H1 (cell line): ENCODE results near the gene MRPL19. TPM values are rescaled to one million over a fixed set of nuclear protein-coding genes. Genes with fewer than 3 reads are reported as not detected.
A peak's percentile ranks its signal among the peaks of the same experiment; 100 is the strongest.

ENCODE experiments used
- CTCF ChIA-PET: fragments of 300-600 bp; sonication (Branson Sonifier 250); formaldehyde crosslinking; loops from one replicate; lab custom pipeline; 2021; ENCODE audit not compliant: partially characterized antibody; lab: Charles Lee
- POLR2A ChIA-PET: fragments of 300-600 bp; sonication (Branson Sonifier 250); formaldehyde crosslinking; loops from one replicate; lab custom pipeline; 2021; ENCODE audit warnings: inconsistent platforms; ENCODE audit not compliant: partially characterized antibody; lab: Charles Lee
- DNase-seq, 2 experiments: peaks; one replicate each; pipeline versions ENCODE4 v3.0.0 to v3.0.0-alpha.2; 2010 to 2022; ENCODE audit warnings: low spot score in 2 of 2, low read depth in 1 of 2, mixed read lengths in 1 of 2
- FAIRE-seq: peaks from 2 replicates; lab custom pipeline; 2011; peaks lifted over from hg19 to GRCh38; lab: Jason Lieb, UNC
- H2AFZ ChIP-seq: 2 replicates; pipeline ENCODE4 v1.8.1; 2012; ENCODE audit warnings: low read length, inconsistent platforms
- H2AK5ac ChIP-seq: 2 replicates; pipeline ENCODE4 v1.6.1; 2013; ENCODE audit warnings: low read depth, low read length
- H2BK120ac ChIP-seq: replicated peaks from 2 replicates; pipeline ENCODE3; 2013; ENCODE audit warnings: low read depth, low read length, inconsistent platforms
- H2BK12ac ChIP-seq: 2 replicates; pipeline ENCODE4 v1.6.1; 2013; ENCODE audit warnings: low read depth, low read length
- H2BK15ac ChIP-seq: 2 replicates; pipeline ENCODE4 v1.6.1; 2013; ENCODE audit warnings: low read length
- H2BK20ac ChIP-seq: 2 replicates; pipeline ENCODE4 v1.6.1; 2013; ENCODE audit warnings: low read length
- H2BK5ac ChIP-seq: 2 replicates; pipeline ENCODE4 v1.6.1; 2013; ENCODE audit warnings: low read depth, low read length
- H3K14ac ChIP-seq: 2 replicates; pipeline ENCODE4 v1.6.1; 2013; ENCODE audit warnings: inconsistent platforms; ENCODE audit not compliant: insufficient read length
- H3K18ac ChIP-seq: 2 replicates; pipeline ENCODE4 v1.6.1; 2013; ENCODE audit warnings: low read length; ENCODE audit errors: extremely low read depth
- H3K23ac ChIP-seq: 2 replicates; pipeline ENCODE4 v1.6.1; 2013; ENCODE audit warnings: inconsistent platforms; ENCODE audit not compliant: insufficient read length
- H3K23me2 ChIP-seq: 2 replicates; pipeline ENCODE4 v1.6.1; 2013; ENCODE audit warnings: low read depth, low read length
- H3K27ac ChIP-seq: 2 replicates; pipeline ENCODE4 v1.6.1; 2011; ENCODE audit warnings: low read depth, low read length, inconsistent platforms
- H3K27me3 ChIP-seq, 4 experiments: replicated peaks in 1 of 4; 1 replicate in 1 of 4; 2 replicates in 3 of 4; pipeline versions ENCODE4 v1.6.1 to v1.8.1; 2011 to 2013; ENCODE audit warnings: low read length in 3 of 4, mild to moderate bottlenecking in 3 of 4, inconsistent platforms in 2 of 4, mixed read lengths in 2 of 4, moderate library complexity in 1 of 4; ENCODE audit not compliant: control insufficient read depth in 3 of 4, insufficient read depth in 3 of 4; ENCODE audit errors: extremely low read depth in 1 of 4
- H3K36me3 ChIP-seq, 4 experiments: 2 replicates each; pipeline versions ENCODE4 v1.6.1 to v1.8.1; 2011 to 2013; ENCODE audit warnings: mild to moderate bottlenecking in 4 of 4, low read length in 3 of 4, moderate library complexity in 2 of 4, control low read depth in 1 of 4, inconsistent platforms in 1 of 4; ENCODE audit not compliant: insufficient read depth in 4 of 4, control insufficient read depth in 2 of 4
- H3K4ac ChIP-seq: replicated peaks from 2 replicates; pipeline ENCODE3; 2013; ENCODE audit warnings: low read length, low read depth, mixed read lengths, inconsistent platforms; ENCODE audit not compliant: insufficient read length
- H3K4me1 ChIP-seq, 4 experiments: replicated peaks in 1 of 4; 1 replicate in 1 of 4; 2 replicates in 3 of 4; pipeline versions ENCODE4 v1.6.1 to v1.8.1; 2011 to 2013; ENCODE audit warnings: low read length in 3 of 4, inconsistent platforms in 2 of 4, mixed read lengths in 1 of 4; ENCODE audit not compliant: insufficient read depth in 4 of 4, control insufficient read depth in 3 of 4
- H3K4me2 ChIP-seq, 2 experiments: 2 replicates each; pipeline versions ENCODE4 v1.6.1 to v1.8.1; 2011 to 2013; ENCODE audit warnings: low read depth in 2 of 2, low read length in 2 of 2, control low read depth in 1 of 2, inconsistent platforms in 1 of 2, mild to moderate bottlenecking in 1 of 2; ENCODE audit not compliant: insufficient read depth in 1 of 2
- H3K4me3 ChIP-seq, 4 experiments: fragments of 200-600, 300-600 bp in 1 of 4; sonication (generic), shearing (Covaris generic), sonication (Bioruptor Twin) in 1 of 4; 2 replicates each; pipeline versions ENCODE4 v1.5.1 to v1.8.1; 2011 to 2016; ENCODE audit warnings: low read length in 4 of 4, low read depth in 3 of 4, control low read depth in 2 of 4, inconsistent platforms in 2 of 4, mild to moderate bottlenecking in 2 of 4, mixed read lengths in 1 of 4, moderate library complexity in 1 of 4; ENCODE audit not compliant: insufficient read depth in 2 of 4; ENCODE audit errors: extremely low read depth in 1 of 4
- H3K56ac ChIP-seq: replicated peaks from 2 replicates; pipeline ENCODE3; 2013; ENCODE audit warnings: low read depth, mild to moderate bottlenecking, mixed read lengths, low read length, inconsistent platforms; ENCODE audit not compliant: insufficient read length
- H3K79me1 ChIP-seq: 2 replicates; pipeline ENCODE4 v1.6.1; 2013; ENCODE audit warnings: low read depth, low read length, control low read depth
- H3K79me2 ChIP-seq, 2 experiments: 2 replicates each; pipeline versions ENCODE4 v1.6.1 to v1.8.1; 2012 to 2013; ENCODE audit warnings: low read length in 2 of 2, mild to moderate bottlenecking in 2 of 2, inconsistent platforms in 1 of 2; ENCODE audit not compliant: insufficient read depth in 2 of 2, control insufficient read depth in 1 of 2
- H3K9ac ChIP-seq, 4 experiments: replicated peaks in 1 of 4; 1 replicate in 1 of 4; 2 replicates in 3 of 4; pipeline versions ENCODE4 v1.6.1 to v1.8.1; 2011 to 2013; ENCODE audit warnings: low read depth in 3 of 4, low read length in 3 of 4, control low read depth in 2 of 4, mild to moderate bottlenecking in 2 of 4, moderate library complexity in 2 of 4, inconsistent platforms in 1 of 4; ENCODE audit errors: extremely low read depth in 1 of 4
- H3K9me3 ChIP-seq, 2 experiments: 2 replicates each; pipeline versions ENCODE4 v1.6.1 to v1.8.1; 2012 to 2013; ENCODE audit warnings: mild to moderate bottlenecking in 2 of 2, moderate library complexity in 2 of 2, control low read depth in 1 of 2, inconsistent platforms in 1 of 2, low read depth in 1 of 2, low read length in 1 of 2, mixed read lengths in 1 of 2; ENCODE audit not compliant: insufficient read depth in 2 of 2
- H4K20me1 ChIP-seq, 2 experiments: replicated peaks in 1 of 2; 2 replicates each; pipeline versions ENCODE3 to v1.8.1; 2011 to 2013; ENCODE audit warnings: inconsistent platforms in 2 of 2, low read length in 2 of 2, mild to moderate bottlenecking in 1 of 2; ENCODE audit not compliant: insufficient read depth in 2 of 2, control insufficient read depth in 1 of 2
- H4K5ac ChIP-seq: 2 replicates; pipeline ENCODE4 v1.6.1; 2013; ENCODE audit warnings: low read length, low read depth, mixed read lengths, inconsistent platforms; ENCODE audit not compliant: insufficient read length
- H4K8ac ChIP-seq: 2 replicates; pipeline ENCODE4 v1.8.0; 2013; ENCODE audit warnings: mild to moderate bottlenecking, moderate library complexity, low read length, inconsistent platforms; ENCODE audit not compliant: insufficient read depth; ENCODE audit errors: extremely low read depth
- H4K91ac ChIP-seq: replicated peaks from 2 replicates; pipeline ENCODE3; 2013; ENCODE audit warnings: low read length, mixed read lengths, inconsistent platforms; ENCODE audit not compliant: insufficient read length
- CEBPB ChIP-seq: IDR thresholded peaks from 2 replicates; pipeline ENCODE4 v1.6.1; 2012; ENCODE audit warnings: low read depth, low read length
- RAD21 ChIP-seq, 2 experiments: IDR thresholded peaks in 1 of 2; conservative IDR thresholded peaks in 1 of 2; 2 replicates each; pipeline ENCODE4 v1.6.1; 2011; ENCODE audit warnings: low read depth in 2 of 2, low read length in 2 of 2, improper control_type of control experiment in 1 of 2, inconsistent platforms in 1 of 2, mild to moderate bottlenecking in 1 of 2, moderate library complexity in 1 of 2
- SIRT6 ChIP-seq: IDR thresholded peaks from one replicate; pipeline ENCODE4 v1.7.1; 2012; ENCODE audit warnings: low read length, inconsistent platforms
- WGBS, 2 experiments: shearing (Covaris generic) in 1 of 2; methylation state at CpG; one replicate each; pipeline versions ENCODE4 v1.1.6 to v1.1.7; 2013 to 2015; ENCODE audit warnings: low lambda C conversion rate in 2 of 2, mixed read lengths in 2 of 2, inconsistent platforms in 1 of 2, low coverage in 1 of 2, missing lambda C conversion rate in 1 of 2; ENCODE audit not compliant: insufficient replicate concordance in 2 of 2, insufficient coverage in 1 of 2, insufficient read length in 1 of 2; ENCODE audit errors: extremely low coverage in 1 of 2, missing lambda C conversion rate in 1 of 2; 5-methylcytosine and 5-hydroxymethylcytosine counted together
- polyA plus RNA-seq, 7 experiments: library from polyadenylated mRNA; depleted of rRNA in 3 of 7; stranded (reverse) in 5 of 7; unstranded in 2 of 7; fragments of >200 nt in 5 of 7; fragments of 200-250 nt in 2 of 7; gene quantifications; 1 replicate in 5 of 7; 2 replicates in 1 of 7; 4 replicates in 1 of 7; pipeline versions ENCODE4 v1.2.1 to v1.2.3, GENCODE V29; 2011 to 2013; ENCODE audit warnings: missing spikeins in 2 of 7, mixed read lengths in 2 of 7
- total RNA-seq: library from RNA; stranded (reverse); fragmentation: NEBNext Ultra II Directional; extraction: Animal tissue kit (Norgen Biotek cat#: 25700); gene quantifications from 2 replicates; pipeline ENCODE4 v1.2.1, GENCODE V29; 2021
- TF ChIP-seq, protein P1 (sequence below): IDR thresholded peaks from 2 replicates; pipeline ENCODE4 v1.6.1; 2012; ENCODE audit warnings: low read length, inconsistent platforms

MRPL19 gene
- total and polyA plus RNA-seq, 2 of the 8 experiments (the other 6 are each of a cell fraction or from before 2014, with no cell fraction given), result 18.1 to 75.2 TPM

- DNase-seq (no peak), FAIRE-seq (no peak)
- Histone ChIP-seq H3K79me2 (no peaks in the 10 kb centered on the region), H4K5ac (no peak overlapping the region), H3K27me3 (no peaks in the 10 kb centered on the region; a peak in 2 of 7 replicates), H3K36me3 (no peaks in the 10 kb centered on the region; a peak in 1 of 8 replicates), H2BK12ac (0 out of 2 replicates have a peak overlapping the region, but pooled peaks have one; percentile 29), H3K56ac (no peak overlapping the region), H4K8ac (no peak overlapping the region), H3K9me3 (no peaks in the 10 kb centered on the region), H2AFZ (no peak overlapping the region), H3K9ac (no peak overlapping the region), H2BK5ac (no peak overlapping the region), H2BK20ac (no peak overlapping the region), H3K18ac (no peak overlapping the region; the same call in 1 of the 2 replicates), H2BK15ac (no peak overlapping the region), H3K4me3 (no peak overlapping the region), H2BK120ac (no peak overlapping the region), H4K91ac (no peak overlapping the region), H3K14ac (no peak overlapping the region), H3K23me2 (peaks cover under 1% of the 10 kb centered on the region; the same call in 1 of the 2 replicates), H3K4me2 (no peak overlapping the region), H3K79me1 (no peaks in the 10 kb centered on the region), H3K4ac (no peak overlapping the region), H3K27ac (no peak overlapping the region), H3K23ac (no peak overlapping the region), H2AK5ac (no peak overlapping the region; the same call in 1 of the 2 replicates), H3K4me1 (peaks cover 0 to 4% (median 2%) of the 10 kb centered on the region in 4 experiments; a peak in 4 of 7 replicates), H4K20me1 (no peaks in the 10 kb centered on the region)
- CTCF ChIA-PET, result interaction anchor here (0.7 to 5.8 kb wide), 8 partner anchors 10 to 140 kb away, joined by 3 to 54 read pairs (median 4); no protein-coding TSS in a partner anchor
- POLR2A ChIA-PET, result no interaction called here
- 86% methylated on average over 6 of the region's 6 CpGs; no CpG with 5 or more reads in 1 of the 2 experiments for WGBS, 2 experiments
- no peak for TF ChIP-seq SIRT6
- TF ChIP-seq CEBPB, result no peak
- TF ChIP-seq, protein P1, sequence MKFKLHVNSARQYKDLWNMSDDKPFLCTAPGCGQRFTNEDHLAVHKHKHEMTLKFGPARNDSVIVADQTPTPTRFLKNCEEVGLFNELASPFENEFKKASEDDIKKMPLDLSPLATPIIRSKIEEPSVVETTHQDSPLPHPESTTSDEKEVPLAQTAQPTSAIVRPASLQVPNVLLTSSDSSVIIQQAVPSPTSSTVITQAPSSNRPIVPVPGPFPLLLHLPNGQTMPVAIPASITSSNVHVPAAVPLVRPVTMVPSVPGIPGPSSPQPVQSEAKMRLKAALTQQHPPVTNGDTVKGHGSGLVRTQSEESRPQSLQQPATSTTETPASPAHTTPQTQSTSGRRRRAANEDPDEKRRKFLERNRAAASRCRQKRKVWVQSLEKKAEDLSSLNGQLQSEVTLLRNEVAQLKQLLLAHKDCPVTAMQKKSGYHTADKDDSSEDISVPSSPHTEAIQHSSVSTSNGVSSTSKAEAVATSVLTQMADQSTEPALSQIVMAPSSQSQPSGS, result no peak
- peak in 1 of 2 experiments; percentile 8; a peak in 1 of 4 replicates for TF ChIP-seq RAD21 (IDR thresholded peaks at IDR 0.05 in 1 of 2, conservative IDR thresholded peaks at IDR 0.05 in 1 of 2; ENCODE audit: low read depth in 2 of 2, low read length in 2 of 2)
Measured at GRCh38 chr2:75605770-75606529, 40.6 kb upstream of the MRPL19 start.
